ENCODE measurements around the gene CCDC154.

GRCh38 chr16:1474796-1475551, 30.6 kb upstream of the CCDC154 start, which contains the start of gene CLCN7:
- TF ChIP-seq CTCF (IDR thresholded peaks at IDR 0.05) (no peak), EZH2 (IDR thresholded peaks at IDR 0.05; ENCODE audit: borderline replicate concordance, insufficient read depth, low read depth, low read length, poor library complexity, severe bottlenecking) (no peak)
